Measurements from ENCODE around the gene TRIM37.
A peak's percentile ranks its signal among the peaks of the same experiment; 100 is the strongest.
"Not testable (repeated sequence)": the region's sequence is repeated elsewhere in the genome, so short reads cannot be mapped to it uniquely, and the experiment has no call there.

Gene TRIM37

DNA sequence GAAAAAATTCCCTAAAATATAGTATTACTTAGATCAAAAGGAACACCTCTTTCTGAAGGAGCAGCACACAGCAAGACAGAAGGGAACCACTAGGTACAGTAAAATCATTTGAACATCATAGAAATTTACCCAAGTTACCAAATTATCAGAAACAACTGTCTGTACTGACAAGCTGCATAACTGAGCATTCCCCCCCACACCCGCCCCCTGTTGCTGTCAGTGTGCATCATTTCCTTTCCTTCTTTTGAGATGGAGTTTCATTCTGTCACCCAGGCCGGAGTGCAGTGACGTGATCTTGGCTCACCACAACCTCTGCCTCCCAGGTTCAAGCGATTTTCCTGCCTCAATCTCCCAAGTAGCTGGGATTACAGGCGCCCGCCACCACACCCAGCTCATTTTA is 120.7 kb downstream of the TRIM37 start:
- DNase-seq = no peak

DNA sequence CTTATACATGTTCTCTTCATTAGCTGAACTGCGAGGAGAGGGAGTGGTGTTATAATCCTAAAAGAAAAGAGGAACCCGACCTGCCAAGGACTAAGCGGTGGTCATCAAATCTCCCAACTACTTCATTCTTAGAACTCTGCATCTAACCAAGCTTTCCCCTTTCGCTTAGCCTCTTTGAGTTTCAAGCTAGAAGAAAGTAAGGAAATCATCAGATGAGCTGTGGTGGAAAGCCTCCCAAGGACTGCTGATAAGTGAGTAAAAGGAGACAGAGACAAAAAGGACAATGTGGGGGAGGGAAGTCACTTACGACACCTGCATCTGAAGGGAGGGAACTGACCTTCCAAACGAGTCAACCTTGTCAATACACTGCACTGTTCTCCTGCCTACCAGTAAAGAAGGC is 121.3 kb downstream of the TRIM37 start:
- no peak for DNase-seq

DNA sequence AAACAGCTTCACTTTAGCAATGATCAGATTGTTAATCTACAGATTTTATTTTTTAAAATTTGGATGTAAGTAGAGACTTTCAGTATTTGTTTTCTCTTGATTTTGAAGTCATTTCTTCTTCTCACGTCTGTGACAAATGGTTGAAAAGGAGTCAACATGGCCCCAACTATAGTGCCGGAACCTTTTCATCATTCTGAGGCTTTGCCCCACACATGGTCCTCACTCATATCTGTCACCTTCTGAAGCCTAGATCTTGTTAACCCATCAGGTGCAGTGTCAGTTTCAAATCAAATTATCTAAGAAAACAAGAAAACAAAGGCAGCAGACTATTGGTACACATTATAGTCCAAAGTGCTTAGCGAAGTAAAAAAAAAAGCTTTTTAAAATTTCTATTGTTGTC is 124.1 kb downstream of the TRIM37 start:
- no peak for DNase-seq

DNA sequence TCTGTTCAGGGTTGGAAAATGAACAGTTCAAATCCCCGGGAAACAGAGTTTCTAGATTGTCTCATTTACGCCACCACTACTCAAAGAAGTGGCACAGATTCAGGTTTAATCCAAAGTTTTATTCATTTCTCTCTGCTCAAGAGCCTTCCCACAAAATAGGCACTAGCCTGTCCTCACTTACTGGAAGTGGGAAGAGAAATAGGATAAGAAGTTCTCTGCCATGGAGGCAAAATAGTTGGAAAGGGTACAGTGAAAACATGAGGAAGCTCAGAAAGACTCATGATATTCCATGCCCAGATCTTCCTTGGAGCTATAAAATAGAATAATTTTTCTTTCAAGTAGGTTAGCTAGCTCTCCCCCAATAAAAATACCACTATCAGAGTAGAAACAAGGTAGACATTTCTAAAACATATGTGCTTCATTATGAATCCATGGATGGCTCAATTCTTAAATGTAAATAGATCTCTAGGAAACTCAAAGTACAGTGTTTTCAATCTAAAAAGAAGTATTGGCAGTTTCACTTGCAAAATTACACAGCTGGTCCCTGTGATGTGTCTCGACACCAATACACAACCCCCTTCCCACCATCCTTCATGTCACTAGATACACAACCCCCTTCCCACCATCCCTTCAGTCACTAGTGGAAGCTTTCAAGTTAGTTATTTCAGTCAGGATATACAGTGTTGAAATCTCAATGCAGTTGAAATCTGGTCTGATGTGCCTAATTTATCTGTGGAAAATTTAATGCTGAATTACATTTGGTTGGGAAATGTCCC is 125.8 kb downstream of the TRIM37 start:
- no peak for DNase-seq

DNA sequence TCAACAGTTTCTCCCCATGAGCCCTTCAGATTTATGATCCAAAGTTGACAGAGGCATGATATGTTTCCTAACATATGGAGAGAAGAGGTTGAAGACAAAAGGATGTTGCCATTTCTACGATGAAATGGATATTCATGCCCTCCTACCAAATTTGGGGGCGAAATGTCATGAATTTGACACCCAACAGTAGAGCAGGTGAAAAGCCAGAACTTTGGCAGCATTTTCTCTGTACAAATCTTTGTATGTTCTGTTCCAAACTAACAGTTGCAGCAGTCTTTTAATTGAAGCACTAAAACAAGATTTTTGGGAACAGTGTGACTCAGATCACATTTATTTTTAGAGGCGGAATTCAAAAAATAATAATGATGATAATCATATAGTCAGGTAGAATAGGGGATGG is 130.1 kb downstream of the TRIM37 start:
- no peak for DNase-seq

DNA sequence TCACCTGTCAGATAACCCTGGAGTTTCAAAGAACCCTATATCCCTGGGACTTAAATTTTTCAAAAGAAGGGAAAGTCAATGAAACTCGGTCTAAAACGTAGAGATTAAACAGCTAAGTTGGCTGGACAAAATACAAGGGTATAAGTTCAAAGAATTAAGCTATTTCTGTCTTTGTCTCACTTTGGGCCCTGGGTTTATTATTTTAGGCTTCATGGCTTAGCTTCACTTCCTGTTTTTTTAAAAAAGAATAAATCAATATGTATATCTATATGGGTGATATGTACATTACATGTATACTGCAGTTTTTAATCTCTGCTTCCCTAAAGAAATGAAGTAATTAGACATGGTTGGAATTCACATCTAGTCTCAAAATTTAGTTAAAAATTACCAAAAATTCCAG is 132.3 kb downstream of the TRIM37 start:
- DNase-seq = no peak

DNA sequence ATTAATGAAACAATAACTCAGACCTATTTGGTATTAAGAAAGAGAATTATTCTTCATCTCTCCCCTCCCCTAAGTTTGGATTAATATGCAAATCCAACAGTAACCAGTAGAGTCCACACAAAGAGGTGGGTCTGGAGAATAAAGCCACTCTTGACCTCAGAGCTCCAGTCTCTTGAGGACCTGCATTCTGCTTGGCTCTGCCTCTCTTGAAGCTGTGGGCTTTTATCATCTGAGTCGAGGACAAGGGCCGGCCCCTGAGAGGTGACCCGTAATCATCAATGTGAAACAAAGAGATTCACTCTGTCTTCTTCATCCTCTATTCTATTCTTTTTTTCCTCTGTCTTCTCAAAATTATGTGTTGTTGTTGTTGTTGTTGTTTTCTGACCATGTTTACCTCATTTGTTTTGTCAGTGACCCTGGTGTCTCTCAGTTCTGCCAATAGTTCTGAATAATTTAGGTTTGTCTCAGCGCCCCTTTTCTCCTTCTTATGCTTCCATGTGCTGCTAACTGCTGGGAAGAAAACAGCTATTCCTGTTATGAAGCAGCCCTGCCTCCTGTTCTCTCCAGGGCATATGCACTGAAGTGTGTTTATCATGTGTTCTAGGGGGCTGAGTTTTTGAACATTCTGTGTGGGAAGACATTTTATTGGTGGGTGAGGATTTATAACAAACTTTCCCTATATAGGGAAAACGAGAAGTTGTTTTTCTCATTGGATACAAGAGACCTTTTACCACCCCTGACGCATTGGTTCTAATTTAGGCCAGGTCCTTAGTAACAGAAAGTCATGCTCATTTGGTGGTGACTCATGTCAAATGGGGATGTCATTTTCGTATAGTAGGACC is 135.8 kb downstream of the TRIM37 start:
- DNase-seq = no peak

DNA sequence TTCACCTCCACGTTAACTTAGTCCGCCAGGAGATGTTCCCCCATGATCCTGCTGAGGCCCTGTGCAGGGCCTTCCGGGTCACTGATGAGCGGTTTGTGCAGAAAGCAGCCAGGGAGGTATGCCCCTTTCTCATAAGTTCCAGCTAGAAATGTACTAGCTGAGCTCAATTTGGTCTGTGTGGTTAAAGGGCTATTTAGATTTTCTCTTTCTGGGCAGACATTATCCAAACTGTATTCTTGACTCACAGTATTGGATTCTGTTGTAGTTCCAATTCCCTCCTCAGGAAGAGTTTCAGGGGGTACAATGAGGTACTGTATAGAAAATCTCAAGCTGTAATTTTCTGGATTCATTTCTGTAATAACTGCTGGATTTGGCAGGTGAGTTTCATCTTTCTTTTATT is 137.1 kb downstream of the TRIM37 start:
- DNase-seq = no peak

DNA sequence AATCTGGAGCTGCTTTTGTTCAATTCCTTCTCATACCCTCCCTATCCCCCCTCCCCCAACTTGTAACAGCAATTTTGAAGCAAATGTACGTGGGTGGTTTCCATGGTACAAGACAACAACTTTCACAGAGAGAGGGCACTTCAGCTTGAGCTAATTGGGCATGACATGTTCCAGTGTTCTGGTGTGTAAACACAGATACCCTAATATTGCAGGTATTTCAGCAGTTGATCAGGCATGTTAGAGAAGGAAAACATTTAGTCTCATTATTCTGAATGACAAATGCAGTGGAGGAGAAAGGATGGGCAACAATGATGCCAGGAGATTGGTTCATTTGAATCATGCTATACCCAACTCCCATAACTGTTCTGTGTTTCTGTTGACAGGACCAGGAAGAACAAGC is 137.5 kb downstream of the TRIM37 start:
- DNase-seq = peak; percentile 75

DNA sequence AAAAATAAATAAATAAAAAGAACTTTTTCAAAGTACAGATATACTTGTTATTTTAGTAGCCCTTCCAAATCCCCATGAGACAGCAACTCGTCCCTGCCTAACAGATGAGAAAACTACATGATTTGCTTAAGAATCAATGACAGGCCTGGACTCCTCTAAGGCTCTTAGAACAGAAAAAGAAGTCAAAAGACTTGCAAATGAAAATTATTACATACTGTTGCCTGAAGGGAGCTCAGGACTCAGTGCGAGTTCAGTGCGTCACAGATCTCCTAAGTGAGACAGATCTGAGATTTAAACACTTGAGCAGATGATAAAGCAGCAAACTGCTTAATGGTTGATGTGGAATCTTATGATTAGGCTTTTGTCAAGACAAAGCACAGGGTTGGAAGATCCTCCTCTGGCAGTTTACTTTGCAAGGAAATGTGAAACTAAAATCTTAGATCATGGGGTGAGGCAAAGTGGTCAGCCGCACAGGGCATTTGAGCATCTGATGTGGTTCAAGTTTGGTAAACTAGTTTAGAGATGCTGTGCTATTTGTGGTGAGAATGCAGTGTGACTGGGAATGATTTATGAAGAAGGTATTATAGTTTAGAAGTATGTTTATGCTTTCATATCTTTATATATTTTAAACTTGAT is 138.1 kb downstream of the TRIM37 start:
- no peak for DNase-seq

DNA sequence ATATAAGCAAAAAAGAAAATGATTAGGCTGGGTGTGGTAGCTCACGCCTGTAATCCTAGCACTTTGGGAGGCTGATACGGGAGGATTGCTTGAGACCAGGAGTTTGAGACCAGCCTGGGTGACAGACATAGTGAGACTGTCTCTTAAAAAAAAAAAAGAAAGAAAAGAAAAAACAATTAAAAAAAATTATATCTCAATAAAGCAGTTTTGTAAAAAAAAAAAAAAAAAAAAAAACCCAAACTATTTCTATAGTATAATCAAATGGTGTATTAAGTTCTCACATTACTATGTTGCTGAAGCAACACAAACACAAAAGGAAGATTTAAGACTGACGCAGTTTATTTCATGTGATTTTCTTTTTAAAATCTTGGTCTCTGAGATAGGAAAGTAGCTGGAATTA is 140.5 kb downstream of the TRIM37 start:
- DNase-seq = no peak

DNA sequence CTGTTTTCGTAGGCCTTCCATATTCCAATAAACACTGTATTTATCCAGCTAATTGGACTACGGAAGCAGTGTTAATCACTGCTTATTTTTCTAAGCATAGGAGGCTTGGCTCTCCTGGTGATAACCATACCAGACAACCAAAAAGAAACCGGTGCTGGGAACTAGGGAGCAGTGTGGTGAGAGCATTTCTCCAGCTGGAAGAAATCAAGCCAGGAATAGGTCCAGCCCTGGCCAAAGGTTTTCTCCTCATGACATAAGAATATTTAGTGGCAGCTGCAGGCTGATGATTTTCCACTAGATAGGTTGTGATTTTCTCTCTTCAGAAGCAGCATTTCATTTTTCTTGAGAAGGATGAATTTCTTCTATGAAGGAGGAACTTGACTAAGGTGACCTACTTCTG is 141.5 kb downstream of the TRIM37 start:
- no peak for DNase-seq

DNA sequence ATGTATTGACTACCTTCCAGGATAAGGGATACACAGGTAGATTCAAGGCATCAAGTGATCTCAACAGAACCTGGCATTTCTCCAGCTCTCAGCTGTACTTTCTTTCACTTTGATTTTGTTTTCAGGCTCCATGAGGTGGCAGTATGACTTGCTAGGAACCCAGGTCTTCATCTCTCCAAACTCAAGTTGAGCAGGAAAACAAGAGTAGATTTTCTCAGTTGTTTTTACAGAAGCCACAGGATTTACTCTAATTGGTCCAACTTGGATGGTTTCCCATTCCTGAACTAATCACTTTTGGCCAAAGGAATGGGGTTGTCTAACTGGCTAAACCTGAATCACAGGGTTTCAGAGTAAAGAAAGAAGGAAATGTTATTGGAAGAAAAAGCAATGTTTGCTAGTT is 146.6 kb downstream of the TRIM37 start:
- peak; percentile 28 for DNase-seq

DNA sequence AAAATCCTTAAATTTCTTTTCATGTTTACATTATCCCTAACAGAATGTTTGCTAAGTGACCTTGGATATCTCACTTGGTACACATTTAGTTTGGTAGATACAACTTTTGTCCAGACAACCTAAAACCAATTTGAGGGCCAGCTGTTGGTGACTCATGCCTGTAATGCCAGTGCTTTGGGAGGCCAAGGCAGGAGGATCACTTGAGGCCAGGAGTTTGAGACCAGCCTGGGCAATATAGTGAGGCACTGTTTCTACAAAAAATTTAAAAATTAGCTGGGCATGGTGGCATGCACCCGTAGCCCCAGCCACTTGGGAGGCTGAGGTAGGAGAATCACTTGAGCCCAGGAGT is 149.0 kb downstream of the TRIM37 start:
- not testable (repeated sequence) for DNase-seq

DNA sequence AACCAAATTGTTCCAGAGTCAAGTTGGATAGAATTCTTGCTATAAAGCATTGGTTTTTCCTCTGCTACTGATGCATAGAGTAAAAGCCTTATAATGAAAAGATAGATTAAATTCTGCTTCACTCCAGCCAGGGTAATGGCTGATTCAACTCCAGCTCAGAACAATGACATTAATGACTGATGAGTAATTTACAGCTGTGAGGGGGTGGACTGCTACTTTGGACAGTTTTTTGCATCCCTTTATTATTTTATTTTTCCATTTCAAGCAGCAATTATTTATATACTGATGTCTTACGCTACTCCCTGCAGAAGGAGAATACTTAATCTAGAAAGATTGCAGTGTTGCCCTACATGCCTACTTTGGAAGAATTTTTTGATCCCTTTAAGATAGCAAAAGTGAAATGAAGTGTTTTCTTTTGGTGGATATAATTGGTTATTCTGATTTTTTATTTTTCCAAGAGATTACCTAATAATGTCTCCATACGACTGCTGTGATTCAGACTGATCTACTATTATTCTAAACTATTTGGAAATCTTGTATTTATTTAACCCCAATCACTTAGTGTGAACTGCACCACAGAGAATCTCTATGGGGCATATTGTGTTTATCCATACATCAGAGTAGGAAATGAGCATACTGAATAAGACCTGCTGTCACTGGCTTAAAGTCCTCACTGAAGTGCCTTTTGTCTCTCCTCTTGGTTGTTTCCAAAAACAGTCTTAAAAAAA is 149.5 kb downstream of the TRIM37 start:
- DNase-seq = no peak

DNA sequence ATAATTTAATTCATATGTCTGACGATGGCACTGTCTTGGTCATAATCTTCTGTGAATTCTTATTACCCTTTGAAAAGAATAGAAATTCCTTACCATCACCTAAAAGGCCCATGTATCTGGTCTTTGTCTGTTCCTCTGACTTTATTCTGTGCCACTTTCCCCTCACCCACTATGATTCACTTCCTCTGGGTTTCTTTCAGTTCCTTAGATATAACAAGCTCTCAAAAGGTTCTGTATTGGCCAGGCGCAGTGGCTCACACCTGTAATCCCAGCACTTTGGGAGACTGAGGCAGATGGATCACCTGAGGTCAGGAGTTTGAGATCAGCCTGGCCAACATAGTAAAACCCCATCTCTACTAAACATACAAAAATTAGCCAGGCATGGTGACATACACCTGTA is 152.3 kb downstream of the TRIM37 start:
- not testable (repeated sequence) for DNase-seq

DNA sequence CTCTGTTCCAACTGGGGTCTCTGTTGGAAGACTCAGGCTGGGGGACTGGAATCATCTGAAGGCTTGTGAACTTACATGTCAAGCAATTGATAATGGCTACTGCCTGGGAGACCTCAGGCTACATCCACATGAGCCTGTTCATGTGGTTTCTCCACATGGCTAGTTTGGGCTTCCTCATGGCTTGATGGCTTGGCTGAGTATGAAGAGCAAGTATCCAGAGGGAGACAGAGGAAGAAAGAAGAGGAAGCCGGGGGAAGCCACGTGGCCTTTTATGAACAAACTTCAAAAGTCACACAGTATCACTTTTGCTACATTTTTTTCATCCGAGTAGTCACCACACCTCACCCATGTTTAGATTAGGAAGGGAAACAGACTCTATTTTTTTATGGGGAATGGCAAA is 158.9 kb downstream of the TRIM37 start:
- DNase-seq = no peak

DNA sequence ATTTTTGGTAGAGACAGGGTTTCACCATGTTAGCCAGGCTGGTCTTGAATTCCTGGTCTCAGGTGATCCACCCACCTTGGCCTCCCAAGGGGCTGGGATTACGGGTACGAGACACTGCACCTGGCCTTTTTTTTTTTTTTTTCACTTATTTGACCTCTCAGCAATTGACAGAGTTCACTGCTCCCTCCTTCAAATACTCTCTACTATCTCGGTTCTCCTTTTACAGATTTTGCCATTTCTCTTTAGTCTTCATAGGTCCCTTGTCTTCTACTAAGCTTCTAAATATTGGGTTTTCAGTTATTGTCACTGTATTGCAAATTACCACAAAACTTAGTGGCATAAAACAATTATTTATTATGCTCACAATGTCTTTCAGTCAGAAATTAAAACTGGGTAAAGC is 159.3 kb downstream of the TRIM37 start:
- DNase-seq = no peak

DNA sequence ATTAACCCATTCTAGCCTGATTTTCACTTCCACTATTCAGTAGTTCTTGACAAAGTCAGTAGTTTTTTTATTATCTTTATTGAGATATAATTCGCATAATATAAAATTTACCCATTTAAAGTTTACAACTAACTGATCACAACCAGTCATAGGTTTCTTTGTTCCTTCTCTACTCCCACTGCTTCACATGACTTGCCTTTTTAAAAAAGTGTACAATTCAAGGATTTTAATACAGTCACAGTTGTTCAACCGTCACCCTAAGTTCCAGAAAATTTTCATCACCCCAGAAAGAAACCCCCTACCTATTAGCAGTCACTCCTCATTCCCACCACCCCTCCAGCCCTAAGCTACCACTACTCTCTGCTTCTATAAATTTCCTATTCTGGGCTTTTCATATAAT is 162.5 kb downstream of the TRIM37 start:
- no peak for DNase-seq

DNA sequence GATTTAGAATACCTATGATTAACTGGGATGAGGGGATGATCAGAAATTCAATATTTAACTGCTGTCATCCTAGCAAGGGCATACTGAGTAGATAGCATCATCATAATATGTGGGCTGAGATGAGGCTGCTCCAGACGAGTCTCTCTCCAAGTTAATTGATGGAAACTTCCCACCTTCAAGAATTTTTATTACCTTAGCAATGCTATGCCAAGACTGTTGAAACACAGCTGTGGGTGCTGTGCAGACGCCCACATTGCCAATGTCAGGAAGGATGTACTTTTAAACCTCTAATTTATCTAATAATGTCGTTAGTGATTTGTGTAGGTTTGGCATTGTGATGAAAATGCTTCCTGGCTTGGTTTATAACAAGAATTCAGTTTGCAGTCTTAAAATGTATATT is 170.4 kb downstream of the TRIM37 start:
- no peak for DNase-seq

DNA sequence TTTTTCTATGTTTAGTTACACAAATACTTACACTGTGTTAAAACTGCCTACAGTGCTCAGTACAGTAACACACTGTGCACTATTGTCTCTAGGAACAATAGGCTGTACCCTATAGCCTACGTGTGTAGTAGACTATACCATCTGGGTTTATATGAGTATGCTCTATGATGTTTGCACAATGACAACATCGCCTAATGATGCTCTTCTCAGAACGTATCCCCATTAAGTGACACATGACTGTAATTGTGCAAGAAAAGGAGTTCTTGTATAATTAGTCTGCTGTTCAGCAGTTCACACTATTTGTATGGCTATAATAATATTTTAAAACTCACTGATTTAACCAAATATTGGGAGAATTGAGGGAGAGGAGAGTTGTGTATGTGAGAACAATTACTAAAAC is 173.7 kb downstream of the TRIM37 start:
- no peak for DNase-seq
